H1 (cell line): ENCODE data around the gene RNF157. TPM values are rescaled to one million over a fixed set of nuclear protein-coding genes. Genes with fewer than 3 reads are reported as not detected.

Experiments used
- CTCF ChIA-PET: fragments of 300-600 bp; sonication (Branson Sonifier 250); formaldehyde crosslinking; loops from one replicate; lab custom pipeline; 2021; ENCODE audit not compliant: partially characterized antibody; lab: Charles Lee
- POLR2A ChIA-PET: fragments of 300-600 bp; sonication (Branson Sonifier 250); formaldehyde crosslinking; loops from one replicate; lab custom pipeline; 2021; ENCODE audit warnings: inconsistent platforms; ENCODE audit not compliant: partially characterized antibody; lab: Charles Lee
- DNase-seq, 2 experiments: peaks; one replicate each; pipeline versions ENCODE4 v3.0.0 to v3.0.0-alpha.2; 2010 to 2022; ENCODE audit warnings: low spot score in 2 of 2, low read depth in 1 of 2, mixed read lengths in 1 of 2
- FAIRE-seq: peaks from 2 replicates; lab custom pipeline; 2011; peaks lifted over from hg19 to GRCh38; lab: Jason Lieb, UNC
- H2AFZ ChIP-seq: 2 replicates; pipeline ENCODE4 v1.8.1; 2012; ENCODE audit warnings: low read length, inconsistent platforms
- H2AK5ac ChIP-seq: 2 replicates; pipeline ENCODE4 v1.6.1; 2013; ENCODE audit warnings: low read depth, low read length
- H2BK120ac ChIP-seq: replicated peaks from 2 replicates; pipeline ENCODE3; 2013; ENCODE audit warnings: low read depth, low read length, inconsistent platforms
- H2BK12ac ChIP-seq: 2 replicates; pipeline ENCODE4 v1.6.1; 2013; ENCODE audit warnings: low read depth, low read length
- H2BK15ac ChIP-seq: 2 replicates; pipeline ENCODE4 v1.6.1; 2013; ENCODE audit warnings: low read length
- H2BK20ac ChIP-seq: 2 replicates; pipeline ENCODE4 v1.6.1; 2013; ENCODE audit warnings: low read length
- H2BK5ac ChIP-seq: 2 replicates; pipeline ENCODE4 v1.6.1; 2013; ENCODE audit warnings: low read depth, low read length
- H3K14ac ChIP-seq: 2 replicates; pipeline ENCODE4 v1.6.1; 2013; ENCODE audit warnings: inconsistent platforms; ENCODE audit not compliant: insufficient read length
- H3K18ac ChIP-seq: 2 replicates; pipeline ENCODE4 v1.6.1; 2013; ENCODE audit warnings: low read length; ENCODE audit errors: extremely low read depth
- H3K23ac ChIP-seq: 2 replicates; pipeline ENCODE4 v1.6.1; 2013; ENCODE audit warnings: inconsistent platforms; ENCODE audit not compliant: insufficient read length
- H3K23me2 ChIP-seq: 2 replicates; pipeline ENCODE4 v1.6.1; 2013; ENCODE audit warnings: low read depth, low read length
- H3K27ac ChIP-seq: 2 replicates; pipeline ENCODE4 v1.6.1; 2011; ENCODE audit warnings: low read depth, low read length, inconsistent platforms
- H3K27me3 ChIP-seq, 4 experiments: replicated peaks in 1 of 4; 1 replicate in 1 of 4; 2 replicates in 3 of 4; pipeline versions ENCODE4 v1.6.1 to v1.8.1; 2011 to 2013; ENCODE audit warnings: low read length in 3 of 4, mild to moderate bottlenecking in 3 of 4, inconsistent platforms in 2 of 4, mixed read lengths in 2 of 4, moderate library complexity in 1 of 4; ENCODE audit not compliant: control insufficient read depth in 3 of 4, insufficient read depth in 3 of 4; ENCODE audit errors: extremely low read depth in 1 of 4
- H3K36me3 ChIP-seq, 4 experiments: 2 replicates each; pipeline versions ENCODE4 v1.6.1 to v1.8.1; 2011 to 2013; ENCODE audit warnings: mild to moderate bottlenecking in 4 of 4, low read length in 3 of 4, moderate library complexity in 2 of 4, control low read depth in 1 of 4, inconsistent platforms in 1 of 4; ENCODE audit not compliant: insufficient read depth in 4 of 4, control insufficient read depth in 2 of 4
- H3K4ac ChIP-seq: replicated peaks from 2 replicates; pipeline ENCODE3; 2013; ENCODE audit warnings: low read length, low read depth, mixed read lengths, inconsistent platforms; ENCODE audit not compliant: insufficient read length
- H3K4me1 ChIP-seq, 4 experiments: replicated peaks in 1 of 4; 1 replicate in 1 of 4; 2 replicates in 3 of 4; pipeline versions ENCODE4 v1.6.1 to v1.8.1; 2011 to 2013; ENCODE audit warnings: low read length in 3 of 4, inconsistent platforms in 2 of 4, mixed read lengths in 1 of 4; ENCODE audit not compliant: insufficient read depth in 4 of 4, control insufficient read depth in 3 of 4
- H3K4me2 ChIP-seq, 2 experiments: 2 replicates each; pipeline versions ENCODE4 v1.6.1 to v1.8.1; 2011 to 2013; ENCODE audit warnings: low read depth in 2 of 2, low read length in 2 of 2, control low read depth in 1 of 2, inconsistent platforms in 1 of 2, mild to moderate bottlenecking in 1 of 2; ENCODE audit not compliant: insufficient read depth in 1 of 2
- H3K4me3 ChIP-seq, 4 experiments: fragments of 200-600, 300-600 bp in 1 of 4; sonication (generic), shearing (Covaris generic), sonication (Bioruptor Twin) in 1 of 4; 2 replicates each; pipeline versions ENCODE4 v1.5.1 to v1.8.1; 2011 to 2016; ENCODE audit warnings: low read length in 4 of 4, low read depth in 3 of 4, control low read depth in 2 of 4, inconsistent platforms in 2 of 4, mild to moderate bottlenecking in 2 of 4, mixed read lengths in 1 of 4, moderate library complexity in 1 of 4; ENCODE audit not compliant: insufficient read depth in 2 of 4; ENCODE audit errors: extremely low read depth in 1 of 4
- H3K56ac ChIP-seq: replicated peaks from 2 replicates; pipeline ENCODE3; 2013; ENCODE audit warnings: low read depth, mild to moderate bottlenecking, mixed read lengths, low read length, inconsistent platforms; ENCODE audit not compliant: insufficient read length
- H3K79me1 ChIP-seq: 2 replicates; pipeline ENCODE4 v1.6.1; 2013; ENCODE audit warnings: low read depth, low read length, control low read depth
- H3K79me2 ChIP-seq, 2 experiments: 2 replicates each; pipeline versions ENCODE4 v1.6.1 to v1.8.1; 2012 to 2013; ENCODE audit warnings: low read length in 2 of 2, mild to moderate bottlenecking in 2 of 2, inconsistent platforms in 1 of 2; ENCODE audit not compliant: insufficient read depth in 2 of 2, control insufficient read depth in 1 of 2
- H3K9ac ChIP-seq, 4 experiments: replicated peaks in 1 of 4; 1 replicate in 1 of 4; 2 replicates in 3 of 4; pipeline versions ENCODE4 v1.6.1 to v1.8.1; 2011 to 2013; ENCODE audit warnings: low read depth in 3 of 4, low read length in 3 of 4, control low read depth in 2 of 4, mild to moderate bottlenecking in 2 of 4, moderate library complexity in 2 of 4, inconsistent platforms in 1 of 4; ENCODE audit errors: extremely low read depth in 1 of 4
- H3K9me3 ChIP-seq, 2 experiments: 2 replicates each; pipeline versions ENCODE4 v1.6.1 to v1.8.1; 2012 to 2013; ENCODE audit warnings: mild to moderate bottlenecking in 2 of 2, moderate library complexity in 2 of 2, control low read depth in 1 of 2, inconsistent platforms in 1 of 2, low read depth in 1 of 2, low read length in 1 of 2, mixed read lengths in 1 of 2; ENCODE audit not compliant: insufficient read depth in 2 of 2
- H4K20me1 ChIP-seq, 2 experiments: replicated peaks in 1 of 2; 2 replicates each; pipeline versions ENCODE3 to v1.8.1; 2011 to 2013; ENCODE audit warnings: inconsistent platforms in 2 of 2, low read length in 2 of 2, mild to moderate bottlenecking in 1 of 2; ENCODE audit not compliant: insufficient read depth in 2 of 2, control insufficient read depth in 1 of 2
- H4K5ac ChIP-seq: 2 replicates; pipeline ENCODE4 v1.6.1; 2013; ENCODE audit warnings: low read length, low read depth, mixed read lengths, inconsistent platforms; ENCODE audit not compliant: insufficient read length
- H4K8ac ChIP-seq: 2 replicates; pipeline ENCODE4 v1.8.0; 2013; ENCODE audit warnings: mild to moderate bottlenecking, moderate library complexity, low read length, inconsistent platforms; ENCODE audit not compliant: insufficient read depth; ENCODE audit errors: extremely low read depth
- H4K91ac ChIP-seq: replicated peaks from 2 replicates; pipeline ENCODE3; 2013; ENCODE audit warnings: low read length, mixed read lengths, inconsistent platforms; ENCODE audit not compliant: insufficient read length
- TAF1 ChIP-seq: IDR thresholded peaks from 2 replicates; pipeline ENCODE4 v1.6.1; 2011; ENCODE audit warnings: mild to moderate bottlenecking, low read depth, low read length
- WGBS, 2 experiments: shearing (Covaris generic) in 1 of 2; methylation state at CpG; one replicate each; pipeline versions ENCODE4 v1.1.6 to v1.1.7; 2013 to 2015; ENCODE audit warnings: low lambda C conversion rate in 2 of 2, mixed read lengths in 2 of 2, inconsistent platforms in 1 of 2, low coverage in 1 of 2, missing lambda C conversion rate in 1 of 2; ENCODE audit not compliant: insufficient replicate concordance in 2 of 2, insufficient coverage in 1 of 2, insufficient read length in 1 of 2; ENCODE audit errors: extremely low coverage in 1 of 2, missing lambda C conversion rate in 1 of 2; 5-methylcytosine and 5-hydroxymethylcytosine counted together
- polyA plus RNA-seq, 7 experiments: library from polyadenylated mRNA; depleted of rRNA in 3 of 7; stranded (reverse) in 5 of 7; unstranded in 2 of 7; fragments of >200 nt in 5 of 7; fragments of 200-250 nt in 2 of 7; gene quantifications; 1 replicate in 5 of 7; 2 replicates in 1 of 7; 4 replicates in 1 of 7; pipeline versions ENCODE4 v1.2.1 to v1.2.3, GENCODE V29; 2011 to 2013; ENCODE audit warnings: missing spikeins in 2 of 7, mixed read lengths in 2 of 7
- total RNA-seq: library from RNA; stranded (reverse); fragmentation: NEBNext Ultra II Directional; extraction: Animal tissue kit (Norgen Biotek cat#: 25700); gene quantifications from 2 replicates; pipeline ENCODE4 v1.2.1, GENCODE V29; 2021

RNF157 gene
- total and polyA plus RNA-seq, 2 of the 8 experiments (the other 6 are each of a cell fraction or from before 2014, with no cell fraction given) = 13.4 to 16.7 TPM

DNA sequence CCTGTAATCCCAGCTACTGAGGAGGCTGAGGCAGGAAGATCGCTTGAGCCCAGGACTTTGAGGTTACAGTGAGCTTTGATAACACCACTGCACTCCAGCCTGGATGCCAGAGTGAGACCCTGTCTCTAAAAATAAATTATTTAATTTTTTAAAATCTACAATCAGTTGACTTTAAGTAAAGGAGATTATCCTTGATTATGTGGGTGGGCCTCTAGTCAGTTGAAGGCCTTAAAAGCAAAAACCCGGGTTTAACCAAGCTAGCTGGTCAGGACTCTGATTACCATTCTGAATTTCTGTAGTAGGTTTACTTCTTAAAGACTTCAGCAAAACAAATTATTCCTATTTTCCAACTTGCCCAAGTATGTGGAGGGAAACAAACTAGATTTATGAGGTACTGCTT, 4.4 kb downstream of the RNF157 start:
- no peak overlapping the region for H2BK15ac ChIP-seq
- TF ChIP-seq TAF1 = no peak
- TF ChIP-seq, all 59 proteins: peak for 0
- Histone ChIP-seq H2AFZ (no peak overlapping the region), H3K27me3 (peaks cover 5 to 24% (median 15%) of the 10 kb centered on the region in 4 experiments), H4K5ac (no peak overlapping the region), H3K56ac (no peak overlapping the region), H2BK5ac (no peak overlapping the region), H3K4me2 (no peak overlapping the region), H3K14ac (no peak overlapping the region), H3K23ac (no peak overlapping the region), H2BK20ac (no peak overlapping the region), H3K4me1 (peaks cover 0 to under 1% (median under 1%) of the 10 kb centered on the region in 4 experiments; a peak in 2 of 7 replicates), H3K18ac (no peak overlapping the region), H2BK120ac (no peak overlapping the region), H2BK12ac (no peak overlapping the region), H4K8ac (no peak overlapping the region), H2AK5ac (no peak overlapping the region), H3K79me1 (no peaks in the 10 kb centered on the region), H3K79me2 (0 out of 4 replicates have a peak, but pooled peaks cover 0 to 2% of the 10 kb centered on the region in 2 experiments), H3K4ac (no peak overlapping the region), H3K9me3 (no peaks in the 10 kb centered on the region), H3K9ac (no peak overlapping the region), H3K23me2 (peaks cover 8% of the 10 kb centered on the region), H3K36me3 (no peaks in the 10 kb centered on the region), H4K20me1 (no peaks in the 10 kb centered on the region), H3K27ac (no peak overlapping the region), H4K91ac (no peak overlapping the region), H3K4me3 (no peak overlapping the region)
- FAIRE-seq (no peak), DNase-seq (no peak)
- CTCF ChIA-PET = interaction anchor here (0.7 to 1.3 kb wide), 3 partner anchors 19 to 44 kb away, joined by 3 read pairs; no protein-coding TSS in a partner anchor
- POLR2A ChIA-PET = interaction anchor here (0.9 kb wide), 1 partner anchor 40 kb away, joined by 3 read pairs; no protein-coding TSS in a partner anchor
- 88% methylated on average over 2 of the region's 2 CpGs; no CpG with 5 or more reads in 1 of the 2 experiments for WGBS, 2 experiments
